Spleen (tissue), 7 donors: ENCODE measurements around the gene SYK.

Experiments used
- POLR2A ChIP-seq, 3 donors: fragments of 450-650 bp; IDR thresholded peaks; one replicate each; pipeline ENCODE4 v1.5.1; 2017; ENCODE audit warnings: antibody characterized with exemption in 3 of 3, mild to moderate bottlenecking in 1 of 3
- TF ChIP-seq, protein P1 (sequence below), 11 experiments: fragments of 200-600 bp in 7 of 11; fragments of 450-650 bp in 4 of 11; sonication (generic) in 4 of 11; IDR thresholded peaks in 8 of 11; conservative IDR thresholded peaks in 3 of 11; 1 replicate in 7 of 11; 2 replicates in 4 of 11; pipeline versions ENCODE4 v1.4.0 to v1.8.0; 2016 to 2021; ENCODE audit warnings: antibody characterized with exemption in 11 of 11, inconsistent platforms in 4 of 11, mild to moderate bottlenecking in 1 of 11
- donor health status: DM: no; HTN: no; CAD: no; lungs with moderate emphysema.
- donor health status: DM: no; HTN: no; CAD: no.
- donor health status: DM: no; HTN: no; CAD: no.

DNA sequence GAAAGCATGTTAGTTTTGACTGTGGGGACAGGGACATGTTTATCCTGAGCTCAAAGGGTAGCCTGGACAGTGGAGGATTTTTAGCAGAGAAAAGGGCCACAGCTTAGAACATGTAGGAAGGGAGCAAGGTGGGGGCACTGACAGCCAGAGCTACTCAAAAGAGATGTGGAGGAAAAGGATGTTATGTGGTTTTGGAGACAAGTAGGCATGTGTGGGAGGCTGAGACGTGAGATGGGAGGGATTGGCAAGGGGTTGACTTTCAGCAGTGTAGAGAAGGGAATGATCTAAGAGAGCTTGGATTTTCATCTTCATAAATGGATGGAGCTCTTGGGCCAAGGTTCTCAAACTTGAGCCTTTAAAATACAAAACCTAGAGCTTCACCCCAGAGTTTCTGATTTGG lies 24.0 kb downstream of the SYK start:
- no peak for TF ChIP-seq POLR2A (IDR thresholded peaks at IDR 0.05)
- TF ChIP-seq, protein P1, sequence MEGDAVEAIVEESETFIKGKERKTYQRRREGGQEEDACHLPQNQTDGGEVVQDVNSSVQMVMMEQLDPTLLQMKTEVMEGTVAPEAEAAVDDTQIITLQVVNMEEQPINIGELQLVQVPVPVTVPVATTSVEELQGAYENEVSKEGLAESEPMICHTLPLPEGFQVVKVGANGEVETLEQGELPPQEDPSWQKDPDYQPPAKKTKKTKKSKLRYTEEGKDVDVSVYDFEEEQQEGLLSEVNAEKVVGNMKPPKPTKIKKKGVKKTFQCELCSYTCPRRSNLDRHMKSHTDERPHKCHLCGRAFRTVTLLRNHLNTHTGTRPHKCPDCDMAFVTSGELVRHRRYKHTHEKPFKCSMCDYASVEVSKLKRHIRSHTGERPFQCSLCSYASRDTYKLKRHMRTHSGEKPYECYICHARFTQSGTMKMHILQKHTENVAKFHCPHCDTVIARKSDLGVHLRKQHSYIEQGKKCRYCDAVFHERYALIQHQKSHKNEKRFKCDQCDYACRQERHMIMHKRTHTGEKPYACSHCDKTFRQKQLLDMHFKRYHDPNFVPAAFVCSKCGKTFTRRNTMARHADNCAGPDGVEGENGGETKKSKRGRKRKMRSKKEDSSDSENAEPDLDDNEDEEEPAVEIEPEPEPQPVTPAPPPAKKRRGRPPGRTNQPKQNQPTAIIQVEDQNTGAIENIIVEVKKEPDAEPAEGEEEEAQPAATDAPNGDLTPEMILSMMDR (IDR thresholded peaks at IDR 0.05 in 8 of 11, conservative IDR thresholded peaks at IDR 0.05 in 3 of 11): no peak
